Smooth muscle cell (in vitro differentiated cells): Measurements from ENCODE around the gene COX19. TPM values are rescaled to one million over a fixed set of nuclear protein-coding genes. Genes with fewer than 3 reads are reported as not detected.

ENCODE experiments used
- DNase-seq: peaks from one replicate; lab custom pipeline; 2025; ENCODE audit not compliant: unreplicated experiment; lab: John Stamatoyannopoulos, UW
- H2AFZ ChIP-seq: fragments of 200-600 bp; sonication (generic); 2 replicates; pipeline ENCODE4 v1.6.0; 2016; ENCODE audit warnings: antibody characterized with exemption, low read depth, mild to moderate bottlenecking
- H3F3A ChIP-seq: fragments of 200-600 bp; sonication (generic); 2 replicates; pipeline ENCODE4 v1.6.0; 2017; ENCODE audit warnings: antibody characterized with exemption, low read depth
- H3K27ac ChIP-seq: fragments of 200-600 bp; sonication (generic); 2 replicates; pipeline ENCODE4 v1.5.1; 2016; ENCODE audit warnings: low read depth, mild to moderate bottlenecking
- H3K27me3 ChIP-seq: fragments of 200-600 bp; sonication (generic); 2 replicates; pipeline ENCODE4 v1.6.1; 2016; ENCODE audit warnings: low read depth, mild to moderate bottlenecking
- H3K36me3 ChIP-seq: fragments of 200-600 bp; sonication (generic); 2 replicates; pipeline ENCODE4 v1.5.1; 2016; ENCODE audit warnings: low read depth
- H3K4me1 ChIP-seq: fragments of 200-600 bp; sonication (generic); 2 replicates; pipeline ENCODE4 v1.5.1; 2016; ENCODE audit warnings: low read depth
- H3K4me2 ChIP-seq: fragments of 200-600 bp; sonication (generic); 2 replicates; pipeline ENCODE4 v1.6.0; 2016; ENCODE audit warnings: mild to moderate bottlenecking
- H3K4me3 ChIP-seq: fragments of 200-600 bp; sonication (generic); 2 replicates; pipeline ENCODE4 v1.5.1; 2016; ENCODE audit warnings: mild to moderate bottlenecking
- H3K79me2 ChIP-seq: fragments of 200-600 bp; sonication (generic); 2 replicates; pipeline ENCODE4 v1.6.0; 2016; ENCODE audit warnings: low read depth, mild to moderate bottlenecking
- H3K9ac ChIP-seq: fragments of 200-600 bp; sonication (generic); 2 replicates; pipeline ENCODE4 v1.6.0; 2016; ENCODE audit warnings: low read depth
- H3K9me3 ChIP-seq: fragments of 200-600 bp; sonication (generic); replicated peaks from 2 replicates; pipeline ENCODE4 v1.5.1; 2016; ENCODE audit warnings: low read depth
- H4K20me1 ChIP-seq: fragments of 200-600 bp; sonication (generic); 2 replicates; pipeline ENCODE4 v1.6.0; 2016; ENCODE audit warnings: low read depth
- WGBS: methylation state at CpG from one replicate; pipeline ENCODE4 v1.1.7; 2016; ENCODE audit warnings: low lambda C conversion rate; 5-methylcytosine and 5-hydroxymethylcytosine counted together
- polyA plus RNA-seq: library from polyadenylated mRNA; unstranded; fragments of >200 nt; fragmentation: Nextera tagmentation; extraction: Ambion mirVana; gene quantifications from 2 replicates; pipeline ENCODE4 v1.2.1, GENCODE V29; 2016
- total RNA-seq: library from RNA; depleted of rRNA; stranded (reverse); fragments of >200 nt; gene quantifications from 2 replicates; pipeline ENCODE4 v1.2.3, GENCODE V29; 2014
- TF ChIP-seq, protein P1 (sequence below): fragments of 200-600 bp; sonication (generic); IDR thresholded peaks from 2 replicates; pipeline ENCODE4 v1.5.1; 2017; ENCODE audit warnings: borderline replicate concordance, mild to moderate bottlenecking, antibody characterized with exemption; ENCODE audit not compliant: insufficient read depth, poor library complexity, severe bottlenecking

The COX19 gene
- total and polyA plus RNA-seq, 2 experiments from 2014 or later, result 10.0 to 10.4 TPM

DNA sequence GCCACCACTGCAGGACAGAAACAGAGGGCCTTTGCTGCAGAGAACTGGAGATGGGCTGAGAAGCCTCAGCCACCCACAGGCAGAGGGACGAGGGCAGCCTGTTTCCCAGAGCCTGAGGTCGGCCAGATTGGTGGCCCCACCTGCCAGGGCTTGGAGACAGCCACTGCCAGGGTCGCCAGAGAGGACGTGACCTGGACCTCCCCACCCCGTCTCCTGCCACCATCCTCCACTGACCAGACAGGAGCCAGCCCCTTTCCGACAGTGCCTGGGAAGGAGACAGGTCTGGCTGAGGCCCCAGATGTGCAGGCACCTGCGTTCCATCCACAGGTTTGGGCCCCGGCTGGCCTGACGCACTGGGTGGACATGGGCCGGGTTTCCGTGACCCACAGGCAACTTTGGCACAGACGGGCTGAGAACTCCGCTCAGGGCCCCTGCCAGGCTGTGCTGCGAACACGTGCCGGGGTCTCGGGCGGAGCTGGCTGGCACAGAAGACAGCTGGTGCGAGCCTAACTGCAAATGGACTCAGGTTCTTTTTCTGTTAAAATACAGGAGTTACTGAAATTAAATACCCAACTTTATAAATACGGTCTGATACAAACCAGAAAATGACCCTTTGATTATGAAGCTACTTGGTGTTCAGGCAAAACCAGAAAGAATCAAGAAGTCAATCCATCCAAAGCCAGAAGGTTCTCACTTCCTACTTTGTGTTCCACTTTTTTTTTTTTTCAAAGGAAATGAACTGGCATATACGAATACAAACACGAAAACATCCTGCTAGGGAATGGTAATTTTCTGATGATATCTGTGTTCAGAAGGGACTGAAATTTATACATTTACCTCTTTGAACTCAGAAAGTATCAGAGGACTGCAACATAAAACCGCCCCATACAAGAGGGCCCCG is 6.9 kb downstream of the COX19 start:
- no peak for DNase-seq
- TF ChIP-seq, protein P1, sequence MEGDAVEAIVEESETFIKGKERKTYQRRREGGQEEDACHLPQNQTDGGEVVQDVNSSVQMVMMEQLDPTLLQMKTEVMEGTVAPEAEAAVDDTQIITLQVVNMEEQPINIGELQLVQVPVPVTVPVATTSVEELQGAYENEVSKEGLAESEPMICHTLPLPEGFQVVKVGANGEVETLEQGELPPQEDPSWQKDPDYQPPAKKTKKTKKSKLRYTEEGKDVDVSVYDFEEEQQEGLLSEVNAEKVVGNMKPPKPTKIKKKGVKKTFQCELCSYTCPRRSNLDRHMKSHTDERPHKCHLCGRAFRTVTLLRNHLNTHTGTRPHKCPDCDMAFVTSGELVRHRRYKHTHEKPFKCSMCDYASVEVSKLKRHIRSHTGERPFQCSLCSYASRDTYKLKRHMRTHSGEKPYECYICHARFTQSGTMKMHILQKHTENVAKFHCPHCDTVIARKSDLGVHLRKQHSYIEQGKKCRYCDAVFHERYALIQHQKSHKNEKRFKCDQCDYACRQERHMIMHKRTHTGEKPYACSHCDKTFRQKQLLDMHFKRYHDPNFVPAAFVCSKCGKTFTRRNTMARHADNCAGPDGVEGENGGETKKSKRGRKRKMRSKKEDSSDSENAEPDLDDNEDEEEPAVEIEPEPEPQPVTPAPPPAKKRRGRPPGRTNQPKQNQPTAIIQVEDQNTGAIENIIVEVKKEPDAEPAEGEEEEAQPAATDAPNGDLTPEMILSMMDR, result no peak
- Histone ChIP-seq H3K4me1 (no peaks in the 10 kb centered on the region), H3F3A (no peaks in the 10 kb centered on the region), H3K36me3 (peaks cover 5% of the 10 kb centered on the region), H3K4me3 (no peak overlapping the region), H3K4me2 (no peak overlapping the region), H3K27me3 (no peaks in the 10 kb centered on the region), H3K27ac (no peak overlapping the region), H3K79me2 (peaks cover 25% of the 10 kb centered on the region), H2AFZ (no peak overlapping the region), H3K9ac (no peak overlapping the region), H3K9me3 (no peaks in the 10 kb centered on the region), H4K20me1 (peaks cover 88% of the 10 kb centered on the region)
- WGBS, result 96% methylated on average over 24 of the region's 24 CpGs

DNA sequence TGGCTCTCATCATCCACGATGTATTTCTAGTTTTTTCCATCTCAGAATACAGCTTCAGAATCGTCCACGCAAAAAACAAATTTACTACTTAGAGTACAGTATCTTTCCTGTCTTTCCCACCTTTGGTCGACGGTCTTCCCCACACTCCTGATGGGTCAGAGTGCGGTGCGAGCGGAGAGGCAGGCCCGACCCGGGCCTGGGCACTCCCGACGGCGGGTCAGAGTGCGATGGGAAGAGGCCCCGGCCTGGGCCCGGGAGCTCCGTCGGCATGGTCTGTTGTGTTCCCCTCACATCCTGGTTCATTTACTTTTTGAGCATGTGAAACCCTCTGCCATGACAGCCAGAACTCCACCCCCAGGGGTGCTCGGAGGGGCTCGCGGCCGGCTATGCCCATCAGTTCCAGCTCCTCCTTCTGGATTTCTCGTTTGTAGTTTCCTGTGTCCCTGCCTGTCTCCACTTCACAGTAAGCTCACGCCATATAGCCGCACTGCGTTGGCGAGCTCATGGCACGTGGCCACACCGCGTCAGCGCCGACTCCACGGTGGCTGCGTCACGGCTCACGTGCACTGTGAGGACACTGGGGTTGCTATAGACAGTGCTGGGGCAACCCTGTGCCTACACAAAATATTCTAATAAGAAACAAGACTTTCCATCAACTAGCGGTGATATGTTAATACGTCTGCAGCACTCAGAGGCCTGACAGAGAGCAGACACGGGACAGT is 7.8 kb downstream of the COX19 start:
- H3K9ac ChIP-seq, result no peak overlapping the region

GRCh38 chr7:966291-967069 is 8.9 kb downstream of the COX19 start:
- no peaks in the 10 kb centered on the region for H3K4me1 ChIP-seq
- no peak overlapping the region for H2AFZ ChIP-seq
- no peak overlapping the region for H3K4me2 ChIP-seq
- no peak overlapping the region for H3K27ac ChIP-seq
- no peak for DNase-seq
- no peaks in the 10 kb centered on the region for H3F3A ChIP-seq
- no peaks in the 10 kb centered on the region for H3K27me3 ChIP-seq
- H3K36me3 ChIP-seq, result no peaks in the 10 kb centered on the region
- no peak overlapping the region for H3K4me3 ChIP-seq
- no peaks in the 10 kb centered on the region for H3K9me3 ChIP-seq
- peaks cover 68% of the 10 kb centered on the region for H4K20me1 ChIP-seq
- no peak overlapping the region for H3K9ac ChIP-seq
- TF ChIP-seq, protein P1, result no peak
- 89% methylated on average over 22 of the region's 22 CpGs for WGBS
- peaks cover 7% of the 10 kb centered on the region for H3K79me2 ChIP-seq

More for the DNA sequence above, 7.8 kb downstream of the COX19 start:
- no peak overlapping the region for H3K4me2 ChIP-seq
- H3K9me3 ChIP-seq, result no peaks in the 10 kb centered on the region
- no peak for DNase-seq
- no peaks in the 10 kb centered on the region for H3K27me3 ChIP-seq
- H3K36me3 ChIP-seq, result peaks cover under 1% of the 10 kb centered on the region
- H3K4me1 ChIP-seq, result no peaks in the 10 kb centered on the region
- H2AFZ ChIP-seq, result no peak overlapping the region
- no peak overlapping the region for H3K4me3 ChIP-seq
- H4K20me1 ChIP-seq, result peaks cover 79% of the 10 kb centered on the region
- H3F3A ChIP-seq, result no peaks in the 10 kb centered on the region
- TF ChIP-seq, protein P1, result no peak
- H3K79me2 ChIP-seq, result peaks cover 16% of the 10 kb centered on the region
- WGBS, result 95% methylated on average over 39 of the region's 39 CpGs
- H3K27ac ChIP-seq, result no peak overlapping the region
